Activated naive CD8-positive, alpha-beta T cell treated with anti-CD3 and anti-CD28 coated beads for 36 hours (primary cell): ENCODE data around the gene ARRDC5. TPM values are rescaled to one million over a fixed set of nuclear protein-coding genes. Genes with fewer than 3 reads are reported as not detected.
"Not testable (repeated sequence)": the region's sequence is repeated elsewhere in the genome, so short reads cannot be mapped to it uniquely, and the experiment has no call there.

Source experiments
- DNase-seq: peaks from one replicate; pipeline ENCODE4 v3.0.0; 2021
- H3K27ac Mint-ChIP-seq: one replicate; pipeline ENCODE4 v1.8.0; 2022; ENCODE audit warnings: mild to moderate bottlenecking, moderate library complexity, mixed read lengths
- H3K27me3 Mint-ChIP-seq: one replicate; pipeline ENCODE4 v1.8.0; 2022; ENCODE audit warnings: mild to moderate bottlenecking, mixed read lengths
- H3K36me3 Mint-ChIP-seq: one replicate; pipeline ENCODE4 v1.8.0; 2021; ENCODE audit warnings: mild to moderate bottlenecking, mixed read lengths
- H3K4me1 Mint-ChIP-seq: one replicate; pipeline ENCODE4 v1.8.0; 2021; ENCODE audit warnings: mixed read lengths
- H3K4me3 Mint-ChIP-seq: one replicate; pipeline ENCODE4 v1.8.0; 2022; ENCODE audit warnings: mild to moderate bottlenecking, moderate library complexity, mixed read lengths
- H3K9me3 Mint-ChIP-seq: one replicate; pipeline ENCODE4 v1.8.0; 2022; ENCODE audit warnings: mixed read lengths
- total RNA-seq, 2 experiments: library from RNA; stranded (reverse); gene quantifications; one replicate each; pipeline ENCODE4 v1.2.3, GENCODE V29; 2021

ARRDC5 gene
- total RNA-seq, 2 experiments from 2014 or later, result 0.12 TPM; not detected in 1

DNA sequence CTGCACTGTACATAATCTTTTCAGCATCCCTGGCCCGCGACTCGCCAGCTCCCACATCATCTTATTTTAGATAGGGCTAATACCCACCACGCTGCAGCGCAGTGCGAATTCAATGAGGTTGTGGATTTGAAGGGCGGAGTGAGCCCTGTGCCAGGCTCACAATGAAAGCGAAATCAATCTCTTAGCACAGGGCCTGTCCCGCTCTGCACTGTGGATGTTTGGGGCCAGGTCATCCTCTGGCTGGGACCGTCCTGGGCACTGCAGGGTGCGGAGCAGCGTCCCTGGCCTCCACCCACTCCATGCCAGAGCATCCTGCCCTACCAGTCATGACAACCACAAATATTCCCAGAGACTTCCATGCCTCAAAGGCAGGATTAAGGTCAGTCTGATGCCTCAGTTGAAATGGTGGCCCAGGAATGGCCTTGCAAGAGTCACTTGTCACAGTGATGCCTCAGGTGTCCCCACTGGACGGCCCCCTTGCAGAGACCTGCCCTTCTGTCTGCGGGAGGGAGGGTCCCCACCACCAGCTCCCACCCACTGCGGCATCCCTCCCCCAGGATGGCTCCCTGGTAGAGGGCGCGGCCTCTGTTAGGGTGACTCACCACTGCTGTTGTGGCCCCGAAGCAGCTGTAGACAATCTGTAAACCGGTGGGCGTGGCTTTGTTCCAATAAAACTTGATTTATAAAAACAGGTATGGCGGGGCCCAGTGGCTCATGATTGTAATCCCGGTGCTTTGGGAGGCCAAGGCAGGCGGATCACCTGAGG lies 12.2 kb upstream of the ARRDC5 start:
- H3K27me3 Mint-ChIP-seq, result no peaks in the 10 kb centered on the region
- H3K36me3 Mint-ChIP-seq, result peaks cover 79% of the 10 kb centered on the region
- H3K4me1 Mint-ChIP-seq, result peaks cover 57% of the 10 kb centered on the region
- H3K27ac Mint-ChIP-seq, result peak overlapping the region; percentile 85
- H3K9me3 Mint-ChIP-seq, result no peaks in the 10 kb centered on the region
- DNase-seq, result peak; percentile 79
- H3K4me3 Mint-ChIP-seq, result peak overlapping the region; percentile 88

DNA sequence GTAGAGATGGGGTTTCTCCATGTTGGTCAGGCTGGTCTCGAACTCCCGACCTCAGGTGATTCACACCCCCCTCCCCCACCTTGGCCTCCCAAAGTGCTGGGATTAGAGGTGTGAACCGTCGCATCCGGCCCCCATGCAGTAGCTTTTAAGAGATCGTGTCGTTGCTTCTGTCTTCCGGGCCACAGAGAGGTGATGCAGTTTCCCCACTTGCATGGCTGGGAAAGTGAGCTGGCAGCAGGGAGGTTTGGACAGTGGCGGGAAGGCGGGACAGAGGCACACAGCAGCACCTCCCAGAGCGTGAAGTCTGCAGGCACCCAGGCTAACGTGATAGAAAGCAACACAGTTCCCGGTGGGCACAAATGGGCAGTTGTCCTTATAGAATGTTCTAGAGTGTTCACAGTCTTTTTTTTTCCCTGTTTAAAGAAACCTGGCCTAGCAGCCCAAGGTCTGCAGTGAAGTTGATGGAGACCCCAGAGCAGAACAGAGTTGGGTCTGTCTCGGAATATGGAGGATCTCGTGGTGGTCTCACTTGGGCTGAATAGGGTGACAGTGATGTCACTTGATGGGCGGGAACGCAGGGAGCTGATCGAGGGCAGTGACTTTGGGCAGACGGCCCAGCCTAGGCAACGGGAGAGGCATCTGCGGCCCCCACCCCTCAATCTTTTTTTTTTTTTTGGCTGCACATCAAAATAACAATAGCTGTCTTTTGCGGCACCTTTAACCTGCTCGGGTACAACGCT lies 11.5 kb upstream of the ARRDC5 start:
- H3K9me3 Mint-ChIP-seq, result no peaks in the 10 kb centered on the region
- H3K27me3 Mint-ChIP-seq, result no peaks in the 10 kb centered on the region
- peaks cover 57% of the 10 kb centered on the region for H3K4me1 Mint-ChIP-seq
- peaks cover 75% of the 10 kb centered on the region for H3K36me3 Mint-ChIP-seq
- H3K4me3 Mint-ChIP-seq, result peak overlapping the region; percentile 88
- DNase-seq, result peak; percentile 43
- peak overlapping the region; percentile 85 for H3K27ac Mint-ChIP-seq

DNA sequence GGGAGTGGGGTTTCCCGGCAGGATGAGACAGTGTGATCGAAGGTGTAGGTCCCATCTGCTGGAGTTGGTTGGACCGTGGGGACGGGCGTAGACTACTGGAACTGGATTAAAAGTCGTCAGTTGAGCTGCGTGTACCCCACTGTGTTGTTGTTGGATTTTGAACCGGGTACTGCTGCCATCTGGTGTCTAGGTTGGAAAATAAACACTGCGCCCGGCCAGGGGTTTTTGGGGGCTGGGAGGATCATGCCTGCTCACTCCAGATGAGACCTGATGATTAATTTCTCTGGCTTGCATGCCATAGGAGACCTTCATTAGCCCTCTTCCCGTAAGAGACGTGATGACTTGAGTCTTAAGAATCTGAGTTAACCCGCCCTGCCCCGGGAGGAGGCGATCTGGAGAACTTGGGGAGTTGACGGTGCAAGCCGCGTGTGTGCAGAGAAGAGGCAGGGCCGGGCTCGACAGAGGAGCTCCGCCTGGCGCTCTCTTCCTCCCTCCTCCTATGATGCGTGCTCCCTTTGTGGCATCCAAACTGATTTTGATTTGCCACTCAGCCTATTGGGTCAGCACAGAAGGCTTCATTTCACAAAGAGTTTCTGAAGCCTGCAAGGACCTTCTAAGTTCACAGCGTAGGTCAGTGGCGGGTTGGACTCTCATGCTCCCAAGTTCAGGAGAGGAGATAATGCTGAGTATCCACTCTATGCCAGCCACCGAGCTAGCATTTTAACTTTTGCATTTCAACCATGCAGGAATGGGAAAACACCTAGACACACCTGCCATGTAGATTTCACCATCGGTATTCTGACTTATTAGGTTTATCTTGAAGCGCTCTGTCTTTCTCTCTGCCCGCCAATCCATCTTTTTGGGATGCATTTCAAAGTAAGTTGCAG lies 9.3 kb upstream of the ARRDC5 start:
- H3K27ac Mint-ChIP-seq, result peak overlapping the region; percentile 79
- peaks cover 64% of the 10 kb centered on the region for H3K4me1 Mint-ChIP-seq
- peaks cover 65% of the 10 kb centered on the region for H3K36me3 Mint-ChIP-seq
- no peaks in the 10 kb centered on the region for H3K27me3 Mint-ChIP-seq
- H3K9me3 Mint-ChIP-seq, result no peaks in the 10 kb centered on the region
- H3K4me3 Mint-ChIP-seq, result peak overlapping the region; percentile 91
- peak; percentile 77 for DNase-seq

DNA sequence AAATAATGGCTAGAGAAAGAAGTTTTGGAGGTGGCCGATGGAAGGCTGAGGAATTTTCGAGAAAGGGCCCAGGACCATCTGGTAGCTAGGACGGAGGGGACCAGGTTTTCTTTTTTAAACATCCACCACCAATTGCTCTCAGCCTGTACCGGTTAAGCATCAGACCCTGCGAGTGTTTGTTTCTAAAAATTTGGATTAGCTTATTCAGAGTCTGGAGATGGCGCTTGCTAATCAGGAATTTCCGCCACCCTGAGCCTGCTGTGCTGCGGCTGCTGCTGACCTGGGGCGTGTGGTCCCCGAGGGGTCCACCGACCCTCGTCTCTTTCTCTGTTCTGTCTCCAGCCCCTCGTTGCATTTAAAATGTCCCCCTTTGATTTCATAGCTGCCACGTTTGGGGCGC lies 8.6 kb upstream of the ARRDC5 start:
- Mint-ChIP-seq H3K9me3 (no peaks in the 10 kb centered on the region), H3K4me1 (peaks cover 66% of the 10 kb centered on the region), H3K36me3 (peaks cover 60% of the 10 kb centered on the region), H3K4me3 (peak overlapping the region; percentile 91), H3K27me3 (no peaks in the 10 kb centered on the region), H3K27ac (peak overlapping the region; percentile 79)
- DNase-seq, result no peak

DNA sequence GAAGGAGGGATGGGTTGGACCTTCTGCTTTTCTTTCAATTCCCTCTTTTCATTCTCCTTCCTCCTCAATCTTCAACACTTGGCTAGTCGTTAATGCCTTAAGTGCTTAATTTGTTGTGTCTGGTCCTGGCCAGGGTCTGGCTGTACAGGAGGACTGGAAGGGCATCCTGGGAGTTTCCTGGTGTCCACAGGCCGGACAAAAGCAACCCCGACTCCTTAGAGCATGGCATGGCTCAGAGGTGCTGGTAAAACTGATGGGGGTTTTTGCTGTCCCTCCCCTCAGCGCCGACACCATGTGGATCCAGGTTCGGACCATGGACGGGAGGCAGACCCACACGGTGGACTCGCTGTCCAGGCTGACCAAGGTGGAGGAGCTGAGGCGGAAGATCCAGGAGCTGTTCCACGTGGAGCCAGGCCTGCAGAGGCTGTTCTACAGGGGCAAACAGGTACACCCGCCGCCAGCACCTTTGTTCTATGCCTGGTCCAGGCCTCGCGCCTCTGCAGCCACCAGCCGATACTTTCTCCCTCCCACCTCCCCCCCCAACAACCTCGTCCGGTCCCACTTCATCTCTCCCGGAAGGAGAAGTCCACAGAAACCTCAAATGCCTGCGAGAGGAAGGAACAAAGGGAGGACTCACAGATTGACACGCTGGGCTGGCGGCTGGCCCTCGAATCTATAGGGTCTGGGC lies 8.0 kb upstream of the ARRDC5 start:
- Mint-ChIP-seq H3K4me3 (peak overlapping the region; percentile 91), H3K36me3 (peaks cover 55% of the 10 kb centered on the region), H3K9me3 (no peaks in the 10 kb centered on the region), H3K27me3 (no peaks in the 10 kb centered on the region), H3K4me1 (peaks cover 63% of the 10 kb centered on the region), H3K27ac (peak overlapping the region; percentile 79)
- DNase-seq, result no peak

DNA sequence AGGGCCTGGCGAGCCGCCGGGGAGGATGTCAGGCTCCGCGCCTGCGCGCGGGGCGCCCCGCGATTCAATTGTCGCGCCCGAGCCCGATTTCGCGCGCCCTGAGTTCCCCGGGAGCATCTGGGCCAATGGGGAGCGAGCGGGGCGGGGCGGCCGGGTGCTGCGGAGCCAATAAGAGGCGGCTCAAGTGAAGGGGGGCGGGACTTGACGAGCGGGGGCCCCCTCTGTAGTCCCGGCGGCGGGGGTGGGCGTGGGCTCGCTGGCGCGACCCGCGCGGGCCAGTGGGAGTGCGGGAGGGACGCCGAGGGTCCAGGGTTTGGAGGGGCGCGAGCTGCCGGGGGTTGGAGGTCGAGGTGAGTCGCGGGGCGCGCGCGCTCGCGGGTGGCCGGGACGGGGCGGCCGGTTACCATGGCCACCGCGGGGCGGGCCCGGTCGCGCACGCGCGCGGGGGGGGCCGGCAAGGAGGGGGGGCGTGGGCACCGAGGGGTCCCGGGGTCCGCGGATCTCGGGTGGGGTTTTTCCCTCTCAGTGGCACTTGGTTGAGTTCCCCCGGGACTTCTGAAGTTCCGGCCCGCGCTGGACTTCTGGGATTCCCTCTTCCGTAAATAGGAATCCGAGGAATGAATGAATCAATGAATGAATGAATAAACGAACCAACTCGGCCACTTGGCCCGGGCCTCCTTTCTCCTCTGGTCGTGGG lies 7.3 kb upstream of the ARRDC5 start:
- DNase-seq, result peak; percentile 97
- Mint-ChIP-seq H3K9me3 (no peaks in the 10 kb centered on the region), H3K4me1 (peaks cover 57% of the 10 kb centered on the region), H3K27ac (peak overlapping the region; percentile 79), H3K36me3 (peaks cover 48% of the 10 kb centered on the region), H3K27me3 (no peaks in the 10 kb centered on the region), H3K4me3 (peak overlapping the region; percentile 91)

DNA sequence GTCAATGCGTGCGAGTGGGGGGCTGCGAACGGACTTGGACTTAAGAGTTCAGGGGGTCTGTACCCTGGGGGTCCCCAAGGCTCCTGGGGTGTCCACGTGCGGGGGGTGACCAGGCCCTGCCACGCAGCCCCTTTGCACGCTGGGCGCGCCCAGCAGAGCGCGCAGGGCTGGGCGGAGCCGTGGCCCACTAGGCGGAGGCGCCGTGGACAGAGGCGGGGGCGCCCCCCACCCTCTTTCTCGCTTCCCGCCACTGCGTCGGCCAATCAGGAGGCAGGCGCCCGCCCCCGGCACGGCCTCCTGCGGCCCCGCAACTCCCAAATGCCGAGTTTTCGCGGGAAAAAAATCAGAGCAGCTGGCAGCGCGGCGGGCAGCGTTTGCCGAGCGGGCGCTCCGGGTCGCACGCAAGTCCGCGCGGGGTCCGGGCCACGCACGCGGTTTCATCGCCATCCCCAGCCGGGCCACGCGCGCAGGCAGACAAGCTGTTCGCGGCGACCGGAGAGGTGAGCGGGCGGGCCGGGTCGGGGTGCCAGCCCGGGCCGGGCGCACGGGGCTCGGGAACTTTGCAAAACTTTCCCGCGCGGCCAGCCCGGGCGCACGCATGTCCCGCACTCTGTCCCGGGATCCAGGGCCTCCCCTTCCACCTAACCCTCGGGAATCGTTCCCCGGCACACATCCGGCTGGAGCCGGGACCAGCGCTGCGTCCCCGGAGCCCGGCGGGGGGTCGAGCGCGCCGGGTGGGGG lies 6.6 kb upstream of the ARRDC5 start, which contains the start of gene UHRF1:
Gene UHRF1, plus strand, starts transcription at position 346 of the 741 bp plus-strand sequence. CDS start 1,385 bp downstream, outside the sequence.
- no peaks in the 10 kb centered on the region for H3K27me3 Mint-ChIP-seq
- peak within 1 kb of the TSS; percentile 79 for H3K27ac Mint-ChIP-seq
- no peaks in the 10 kb centered on the region for H3K9me3 Mint-ChIP-seq
- peaks cover 50% of the 10 kb centered on the region for H3K4me1 Mint-ChIP-seq
- H3K36me3 Mint-ChIP-seq, result peaks cover 41% of the 10 kb centered on the region
- peak within 1 kb of the TSS; percentile 91 for H3K4me3 Mint-ChIP-seq
- DNase-seq, result peak; percentile 87

DNA sequence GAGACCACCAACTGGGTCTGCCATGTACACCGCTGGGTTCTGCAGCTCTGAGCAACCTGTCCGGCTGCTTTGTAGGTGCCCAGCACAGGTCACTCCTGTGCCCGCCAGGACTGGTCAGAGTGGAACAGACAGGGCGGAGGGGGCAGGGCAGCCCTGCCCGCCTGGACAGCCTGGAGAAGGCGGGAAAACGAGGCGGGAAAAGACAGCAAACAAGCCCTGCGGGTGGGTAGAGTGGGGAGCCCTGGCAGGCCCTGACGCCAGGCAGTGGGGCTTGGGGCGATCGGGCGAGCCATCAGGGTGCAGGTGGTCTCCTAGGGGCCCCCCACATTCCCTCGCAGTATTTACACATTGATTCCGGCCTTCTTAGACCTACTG lies 6.1 kb upstream of the ARRDC5 start:
- peaks cover 45% of the 10 kb centered on the region for H3K4me1 Mint-ChIP-seq
- no peak for DNase-seq
- H3K9me3 Mint-ChIP-seq, result no peaks in the 10 kb centered on the region
- H3K27me3 Mint-ChIP-seq, result no peaks in the 10 kb centered on the region
- H3K27ac Mint-ChIP-seq, result no peak overlapping the region
- H3K36me3 Mint-ChIP-seq, result peaks cover 36% of the 10 kb centered on the region
- peak overlapping the region; percentile 48 for H3K4me3 Mint-ChIP-seq

DNA sequence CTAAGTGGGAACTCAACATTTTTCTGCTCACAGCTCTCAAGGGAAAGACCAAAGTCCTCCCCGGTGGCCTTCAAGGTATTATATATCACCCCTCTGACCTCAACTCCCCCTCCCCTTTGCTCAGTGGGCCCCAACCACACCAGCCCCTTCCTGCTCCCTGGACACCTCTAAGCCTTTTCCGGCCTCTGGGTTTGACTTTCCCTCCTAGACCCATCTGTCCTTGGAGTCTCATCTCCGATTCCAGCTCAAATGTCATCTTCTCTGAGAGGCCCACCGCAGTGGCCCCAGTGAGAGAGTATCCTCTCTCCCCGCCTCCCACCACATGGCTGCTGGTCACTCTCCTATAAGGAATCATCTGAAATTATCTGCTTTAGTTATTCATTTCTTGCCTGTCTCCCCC lies 5.7 kb upstream of the ARRDC5 start:
- Mint-ChIP-seq H3K27ac (no peak overlapping the region), H3K27me3 (no peaks in the 10 kb centered on the region), H3K4me3 (peak overlapping the region; percentile 48), H3K9me3 (no peaks in the 10 kb centered on the region), H3K36me3 (peaks cover 32% of the 10 kb centered on the region), H3K4me1 (peaks cover 42% of the 10 kb centered on the region)
- no peak for DNase-seq

DNA sequence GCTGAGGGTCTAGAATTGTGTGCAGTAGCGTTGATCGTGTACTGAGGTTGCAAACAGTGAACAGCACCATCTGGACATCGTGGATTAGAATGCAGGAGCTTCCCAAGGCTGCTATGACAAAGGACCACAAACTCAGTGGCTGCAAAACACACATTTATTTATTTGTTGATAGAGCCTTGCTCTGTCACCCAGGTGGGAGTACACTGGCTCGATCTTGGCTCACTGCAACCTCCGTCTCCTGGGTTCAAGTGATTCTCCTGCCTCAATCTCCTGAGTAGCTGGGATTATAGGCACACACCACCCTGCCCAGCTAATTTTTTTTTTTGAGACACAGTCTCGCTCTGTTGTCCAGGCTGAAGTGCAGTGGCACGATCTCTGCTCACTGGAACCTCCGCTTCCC lies 4.3 kb upstream of the ARRDC5 start:
- H3K36me3 Mint-ChIP-seq, result peaks cover 18% of the 10 kb centered on the region
- H3K4me1 Mint-ChIP-seq, result peaks cover 28% of the 10 kb centered on the region
- H3K27ac Mint-ChIP-seq, result no peak overlapping the region
- H3K9me3 Mint-ChIP-seq, result no peaks in the 10 kb centered on the region
- H3K4me3 Mint-ChIP-seq, result no peak overlapping the region
- DNase-seq, result no peak
- H3K27me3 Mint-ChIP-seq, result no peaks in the 10 kb centered on the region

DNA sequence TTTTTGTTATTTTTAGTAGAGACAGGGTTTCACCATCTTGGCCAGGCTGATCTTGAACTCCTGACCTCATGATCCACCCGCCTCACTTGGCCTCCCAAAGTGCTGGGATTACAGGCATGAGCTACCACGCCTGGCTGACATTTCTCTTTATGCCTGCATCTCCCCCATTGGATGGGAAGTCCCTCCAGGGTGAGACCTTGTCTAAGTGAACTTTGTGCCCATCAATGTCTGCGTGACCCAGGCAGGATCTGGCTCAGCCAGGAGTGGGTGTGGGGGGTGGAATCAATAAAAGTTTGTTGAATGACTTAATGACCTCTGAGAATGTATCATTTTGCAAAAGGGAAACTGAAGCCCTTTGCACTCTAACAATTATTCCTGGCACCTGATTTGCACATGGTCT lies 1.8 kb upstream of the ARRDC5 start:
- no peak overlapping the region for H3K4me3 Mint-ChIP-seq

DNA sequence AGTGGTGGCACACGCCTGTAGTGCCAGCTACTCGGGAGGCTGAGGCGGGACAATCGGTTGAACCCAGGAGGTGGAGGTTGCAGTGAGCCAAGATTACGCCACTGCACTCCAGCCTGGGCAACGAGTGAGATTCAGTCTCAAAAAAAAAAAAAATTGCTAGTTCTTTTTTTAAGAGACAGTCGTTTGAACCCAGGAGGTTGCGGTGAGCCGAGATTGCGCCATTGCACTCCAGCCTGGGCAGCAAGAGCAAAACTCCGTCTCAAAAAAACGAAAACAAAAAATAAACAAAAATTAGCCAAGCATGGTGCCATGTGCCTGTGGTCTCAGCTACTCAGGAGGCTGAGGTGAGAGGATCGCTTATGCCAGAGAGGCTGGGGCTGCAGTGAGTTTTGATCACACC lies 1.8 kb downstream of the ARRDC5 start:
- not testable (repeated sequence) for H3K4me1 Mint-ChIP-seq, H3K4me3 Mint-ChIP-seq, H3K27me3 Mint-ChIP-seq, H3K9me3 Mint-ChIP-seq, DNase-seq, H3K36me3 Mint-ChIP-seq, H3K27ac Mint-ChIP-seq

More for the DNA sequence above, 1.8 kb upstream of the ARRDC5 start:
- Mint-ChIP-seq H3K36me3 (no peaks in the 10 kb centered on the region), H3K4me1 (peaks cover 17% of the 10 kb centered on the region), H3K27ac (no peak overlapping the region), H3K27me3 (no peaks in the 10 kb centered on the region), H3K9me3 (no peaks in the 10 kb centered on the region)
- DNase-seq, result no peak

DNA sequence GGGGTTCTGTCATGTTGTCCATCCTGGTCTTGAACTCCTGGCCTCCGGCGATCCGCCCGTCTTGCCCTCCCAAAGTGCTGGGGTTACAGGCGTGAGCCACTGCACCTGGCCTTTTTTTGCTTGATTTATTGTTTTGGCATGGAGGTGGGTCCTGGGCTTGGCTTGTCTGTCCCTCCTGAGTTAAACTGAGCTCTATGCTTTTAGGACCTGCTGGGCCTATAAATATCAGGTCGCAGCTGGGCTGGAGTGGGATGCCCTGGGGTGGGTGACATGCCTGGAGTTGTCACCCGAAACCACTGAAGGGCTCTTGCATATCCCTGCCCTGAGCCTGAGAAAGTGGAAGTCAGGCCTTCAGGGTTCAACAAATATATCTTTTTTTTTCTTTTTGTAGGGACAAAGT lies 5.5 kb downstream of the ARRDC5 start:
- Mint-ChIP-seq H3K36me3 (no peaks in the 10 kb centered on the region), H3K9me3 (no peaks in the 10 kb centered on the region), H3K27ac (no peak overlapping the region), H3K27me3 (no peaks in the 10 kb centered on the region), H3K4me1 (peaks cover 5% of the 10 kb centered on the region), H3K4me3 (no peak overlapping the region)
- DNase-seq, result no peak
